Keratinocyte (primary cell): Measurements from ENCODE around the gene RAD54L.

Experiments
- EZH2 ChIP-seq: IDR thresholded peaks from one replicate; pipeline ENCODE4 v1.6.1; 2012; ENCODE audit warnings: inconsistent platforms, mild to moderate bottlenecking, low read length, moderate library complexity
- TF ChIP-seq, protein P1 (sequence below), 3 experiments: IDR thresholded peaks in 1 of 3; conservative IDR thresholded peaks in 1 of 3; optimal IDR thresholded peaks in 1 of 3; 2 replicates in 2 of 3; 3 replicates in 1 of 3; pipeline versions ENCODE3 to v1.5.1; 2011; ENCODE audit warnings: low read length in 3 of 3, mild to moderate bottlenecking in 3 of 3, moderate library complexity in 2 of 3, control low read depth in 1 of 3, inconsistent platforms in 1 of 3; ENCODE audit not compliant: insufficient read depth in 2 of 3; ENCODE audit errors: extremely low read depth in 1 of 3

DNA sequence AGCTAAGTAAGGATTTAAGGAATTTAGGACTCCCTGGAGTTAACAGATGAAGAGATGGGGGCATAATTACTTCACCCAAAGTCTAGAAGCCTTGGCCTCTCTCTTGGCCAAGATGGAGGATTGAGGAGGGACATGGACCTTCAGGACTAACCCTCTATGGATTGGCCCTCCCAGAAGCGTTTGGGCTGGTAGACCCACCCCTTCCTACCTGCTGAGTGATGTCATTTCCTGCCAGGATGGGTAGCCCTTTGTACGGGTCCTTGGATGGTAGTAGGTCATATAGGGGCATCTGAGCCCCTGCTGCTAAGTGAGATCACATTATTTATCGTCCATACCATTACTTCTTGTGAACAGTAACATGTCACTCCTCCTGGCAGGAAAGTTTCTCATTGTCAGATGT is 26.8 kb upstream of the RAD54L start:
- TF ChIP-seq, protein P1, sequence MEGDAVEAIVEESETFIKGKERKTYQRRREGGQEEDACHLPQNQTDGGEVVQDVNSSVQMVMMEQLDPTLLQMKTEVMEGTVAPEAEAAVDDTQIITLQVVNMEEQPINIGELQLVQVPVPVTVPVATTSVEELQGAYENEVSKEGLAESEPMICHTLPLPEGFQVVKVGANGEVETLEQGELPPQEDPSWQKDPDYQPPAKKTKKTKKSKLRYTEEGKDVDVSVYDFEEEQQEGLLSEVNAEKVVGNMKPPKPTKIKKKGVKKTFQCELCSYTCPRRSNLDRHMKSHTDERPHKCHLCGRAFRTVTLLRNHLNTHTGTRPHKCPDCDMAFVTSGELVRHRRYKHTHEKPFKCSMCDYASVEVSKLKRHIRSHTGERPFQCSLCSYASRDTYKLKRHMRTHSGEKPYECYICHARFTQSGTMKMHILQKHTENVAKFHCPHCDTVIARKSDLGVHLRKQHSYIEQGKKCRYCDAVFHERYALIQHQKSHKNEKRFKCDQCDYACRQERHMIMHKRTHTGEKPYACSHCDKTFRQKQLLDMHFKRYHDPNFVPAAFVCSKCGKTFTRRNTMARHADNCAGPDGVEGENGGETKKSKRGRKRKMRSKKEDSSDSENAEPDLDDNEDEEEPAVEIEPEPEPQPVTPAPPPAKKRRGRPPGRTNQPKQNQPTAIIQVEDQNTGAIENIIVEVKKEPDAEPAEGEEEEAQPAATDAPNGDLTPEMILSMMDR (optimal IDR thresholded peaks at IDR 0.05 in 1 of 3, IDR thresholded peaks at IDR 0.05 in 1 of 3, conservative IDR thresholded peaks at IDR 0.05 in 1 of 3; ENCODE audit: extremely low read depth in 1 of 3, insufficient read depth in 2 of 3, low read length in 3 of 3): no peak
- TF ChIP-seq EZH2: no peak
